GM12878 (cell line): ENCODE measurements around the gene PRKG1. TPM values are rescaled to one million over a fixed set of nuclear protein-coding genes. Genes with fewer than 3 reads are reported as not detected.

ENCODE experiments used
- CBFB ChIP-seq: IDR thresholded peaks from 2 replicates; pipeline ENCODE4 v1.6.1; 2016; ENCODE audit warnings: antibody characterized with exemption, low read depth
- KLF5 ChIP-seq: fragments of 450-650 bp; IDR thresholded peaks from 2 replicates; pipeline ENCODE4 v1.6.1; 2014; ENCODE audit warnings: mild to moderate bottlenecking; ENCODE audit not compliant: partially characterized antibody
- PAX8 ChIP-seq: fragments of 450-650 bp; IDR thresholded peaks from 2 replicates; pipeline ENCODE4 v1.6.1; 2017; ENCODE audit warnings: mild to moderate bottlenecking, moderate library complexity
- RB1 ChIP-seq: fragments of 450-650 bp; formaldehyde crosslinking; IDR thresholded peaks from 2 replicates; pipeline ENCODE4 v1.6.1; 2017; ENCODE audit warnings: mild to moderate bottlenecking, borderline replicate concordance
- TCF12 ChIP-seq: IDR thresholded peaks from 2 replicates; pipeline ENCODE4 v1.6.1; 2011; ENCODE audit warnings: low read depth, mild to moderate bottlenecking, low read length
- polyA plus RNA-seq, 11 experiments: library from polyadenylated mRNA; depleted of rRNA in 4 of 11; unstranded in 6 of 11; stranded (reverse) in 5 of 11; fragments of >200 nt; fragmentation: Nextera tagmentation in 4 of 11; fragmentation: Illumina TruSeq in 1 of 11; extraction: Ambion mirVana in 4 of 11; extraction: Trizol in 1 of 11; gene quantifications; 1 replicate in 1 of 11; 2 replicates in 10 of 11; pipeline versions ENCODE4 v1.2.1 to v1.2.3, GENCODE V29; 2011 to 2016; ENCODE audit warnings: inconsistent platforms in 2 of 11, missing spikeins in 2 of 11, low read depth in 1 of 11
- total RNA-seq, 4 experiments: library from RNA; depleted of rRNA in 3 of 4; stranded (reverse); fragments of >200 nt in 3 of 4; fragmentation: Illumina TruSeq in 1 of 4; extraction: Trizol in 1 of 4; gene quantifications; 2 replicates each; pipeline versions ENCODE4 v1.2.1 to v1.2.3, GENCODE V29; 2013 to 2021
- TF ChIP-seq, protein P1 (sequence below): fragments of 450-650 bp; formaldehyde crosslinking; IDR thresholded peaks from 2 replicates; pipeline ENCODE4 v1.4.0; 2022; ENCODE audit warnings: mild to moderate bottlenecking, moderate library complexity
- TF ChIP-seq, protein P2 (sequence below): fragments of 450-650 bp; formaldehyde crosslinking; IDR thresholded peaks from 2 replicates; pipeline ENCODE4 v1.5.0; 2022; ENCODE audit warnings: mild to moderate bottlenecking, missing genetic modification characterization
- TF ChIP-seq, protein P3 (sequence below): fragments of 450-650 bp; IDR thresholded peaks from 2 replicates; pipeline ENCODE4 v1.6.1; 2017; ENCODE audit warnings: mild to moderate bottlenecking, moderate library complexity

Gene PRKG1
- total and polyA plus RNA-seq, 10 of the 15 experiments (the other 5 are each of a cell fraction or from before 2014, with no cell fraction given) = 0.04 to 0.05 TPM; not detected in 8

DNA sequence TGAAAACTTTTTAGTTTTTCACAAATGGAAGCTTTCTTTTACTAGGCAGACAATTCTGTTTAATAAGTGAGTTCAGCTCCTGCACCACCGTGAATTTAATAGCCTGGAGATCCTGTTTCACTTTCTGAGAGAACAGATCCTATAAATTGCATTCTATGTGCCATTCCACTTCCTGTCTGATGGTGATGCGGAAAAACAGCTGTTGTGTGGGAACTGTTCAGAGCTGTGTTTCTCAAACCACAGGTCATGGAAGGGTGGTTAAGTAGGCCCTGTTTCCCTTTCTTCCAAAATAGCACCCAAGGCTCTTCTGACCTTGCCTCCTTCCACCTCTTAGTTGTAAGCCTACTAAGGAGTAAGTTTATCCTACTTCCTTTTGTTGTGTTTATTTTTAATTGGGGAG lies 1142.6 kb downstream of the PRKG1 start (continued):
- TF ChIP-seq, protein P1, sequence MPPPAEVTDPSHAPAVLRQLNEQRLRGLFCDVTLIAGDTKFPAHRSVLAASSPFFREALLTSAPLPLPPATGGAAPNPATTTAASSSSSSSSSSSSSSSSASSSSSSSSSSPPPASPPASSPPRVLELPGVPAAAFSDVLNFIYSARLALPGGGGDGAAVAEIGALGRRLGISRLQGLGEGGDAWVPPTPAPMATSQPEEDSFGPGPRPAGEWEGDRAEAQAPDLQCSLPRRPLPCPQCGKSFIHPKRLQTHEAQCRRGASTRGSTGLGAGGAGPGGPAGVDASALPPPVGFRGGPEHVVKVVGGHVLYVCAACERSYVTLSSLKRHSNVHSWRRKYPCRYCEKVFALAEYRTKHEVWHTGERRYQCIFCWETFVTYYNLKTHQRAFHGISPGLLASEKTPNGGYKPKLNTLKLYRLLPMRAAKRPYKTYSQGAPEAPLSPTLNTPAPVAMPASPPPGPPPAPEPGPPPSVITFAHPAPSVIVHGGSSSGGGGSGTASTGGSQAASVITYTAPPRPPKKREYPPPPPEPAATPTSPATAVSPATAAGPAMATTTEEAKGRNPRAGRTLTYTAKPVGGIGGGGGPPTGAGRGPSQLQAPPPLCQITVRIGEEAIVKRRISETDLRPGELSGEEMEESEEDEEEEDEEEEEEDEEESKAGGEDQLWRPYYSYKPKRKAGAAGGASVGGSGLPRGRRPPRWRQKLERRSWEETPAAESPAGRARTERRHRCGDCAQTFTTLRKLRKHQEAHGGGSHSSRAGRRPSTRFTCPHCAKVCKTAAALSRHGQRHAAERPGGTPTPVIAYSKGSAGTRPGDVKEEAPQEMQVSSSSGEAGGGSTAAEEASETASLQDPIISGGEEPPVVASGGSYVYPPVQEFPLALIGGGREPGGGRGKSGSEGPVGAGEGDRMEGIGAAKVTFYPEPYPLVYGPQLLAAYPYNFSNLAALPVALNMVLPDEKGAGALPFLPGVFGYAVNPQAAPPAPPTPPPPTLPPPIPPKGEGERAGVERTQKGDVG (CRISPR knock-in tag) = no peak
- TF ChIP-seq CBFB (no peak), KLF5 (no peak), TCF12 (peak; percentile 56; the same call in 1 of the 2 replicates), RB1 (no peak), PAX8 (no peak)
- TF ChIP-seq, protein P2, sequence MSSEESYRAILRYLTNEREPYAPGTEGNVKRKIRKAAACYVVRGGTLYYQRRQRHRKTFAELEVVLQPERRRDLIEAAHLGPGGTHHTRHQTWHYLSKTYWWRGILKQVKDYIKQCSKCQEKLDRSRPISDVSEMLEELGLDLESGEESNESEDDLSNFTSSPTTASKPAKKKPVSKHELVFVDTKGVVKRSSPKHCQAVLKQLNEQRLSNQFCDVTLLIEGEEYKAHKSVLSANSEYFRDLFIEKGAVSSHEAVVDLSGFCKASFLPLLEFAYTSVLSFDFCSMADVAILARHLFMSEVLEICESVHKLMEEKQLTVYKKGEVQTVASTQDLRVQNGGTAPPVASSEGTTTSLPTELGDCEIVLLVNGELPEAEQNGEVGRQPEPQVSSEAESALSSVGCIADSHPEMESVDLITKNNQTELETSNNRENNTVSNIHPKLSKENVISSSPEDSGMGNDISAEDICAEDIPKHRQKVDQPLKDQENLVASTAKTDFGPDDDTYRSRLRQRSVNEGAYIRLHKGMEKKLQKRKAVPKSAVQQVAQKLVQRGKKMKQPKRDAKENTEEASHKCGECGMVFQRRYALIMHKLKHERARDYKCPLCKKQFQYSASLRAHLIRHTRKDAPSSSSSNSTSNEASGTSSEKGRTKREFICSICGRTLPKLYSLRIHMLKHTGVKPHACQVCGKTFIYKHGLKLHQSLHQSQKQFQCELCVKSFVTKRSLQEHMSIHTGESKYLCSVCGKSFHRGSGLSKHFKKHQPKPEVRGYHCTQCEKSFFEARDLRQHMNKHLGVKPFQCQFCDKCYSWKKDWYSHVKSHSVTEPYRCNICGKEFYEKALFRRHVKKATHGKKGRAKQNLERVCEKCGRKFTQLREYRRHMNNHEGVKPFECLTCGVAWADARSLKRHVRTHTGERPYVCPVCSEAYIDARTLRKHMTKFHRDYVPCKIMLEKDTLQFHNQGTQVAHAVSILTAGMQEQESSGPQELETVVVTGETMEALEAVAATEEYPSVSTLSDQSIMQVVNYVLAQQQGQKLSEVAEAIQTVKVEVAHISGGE = no peak
- TF ChIP-seq, protein P3, sequence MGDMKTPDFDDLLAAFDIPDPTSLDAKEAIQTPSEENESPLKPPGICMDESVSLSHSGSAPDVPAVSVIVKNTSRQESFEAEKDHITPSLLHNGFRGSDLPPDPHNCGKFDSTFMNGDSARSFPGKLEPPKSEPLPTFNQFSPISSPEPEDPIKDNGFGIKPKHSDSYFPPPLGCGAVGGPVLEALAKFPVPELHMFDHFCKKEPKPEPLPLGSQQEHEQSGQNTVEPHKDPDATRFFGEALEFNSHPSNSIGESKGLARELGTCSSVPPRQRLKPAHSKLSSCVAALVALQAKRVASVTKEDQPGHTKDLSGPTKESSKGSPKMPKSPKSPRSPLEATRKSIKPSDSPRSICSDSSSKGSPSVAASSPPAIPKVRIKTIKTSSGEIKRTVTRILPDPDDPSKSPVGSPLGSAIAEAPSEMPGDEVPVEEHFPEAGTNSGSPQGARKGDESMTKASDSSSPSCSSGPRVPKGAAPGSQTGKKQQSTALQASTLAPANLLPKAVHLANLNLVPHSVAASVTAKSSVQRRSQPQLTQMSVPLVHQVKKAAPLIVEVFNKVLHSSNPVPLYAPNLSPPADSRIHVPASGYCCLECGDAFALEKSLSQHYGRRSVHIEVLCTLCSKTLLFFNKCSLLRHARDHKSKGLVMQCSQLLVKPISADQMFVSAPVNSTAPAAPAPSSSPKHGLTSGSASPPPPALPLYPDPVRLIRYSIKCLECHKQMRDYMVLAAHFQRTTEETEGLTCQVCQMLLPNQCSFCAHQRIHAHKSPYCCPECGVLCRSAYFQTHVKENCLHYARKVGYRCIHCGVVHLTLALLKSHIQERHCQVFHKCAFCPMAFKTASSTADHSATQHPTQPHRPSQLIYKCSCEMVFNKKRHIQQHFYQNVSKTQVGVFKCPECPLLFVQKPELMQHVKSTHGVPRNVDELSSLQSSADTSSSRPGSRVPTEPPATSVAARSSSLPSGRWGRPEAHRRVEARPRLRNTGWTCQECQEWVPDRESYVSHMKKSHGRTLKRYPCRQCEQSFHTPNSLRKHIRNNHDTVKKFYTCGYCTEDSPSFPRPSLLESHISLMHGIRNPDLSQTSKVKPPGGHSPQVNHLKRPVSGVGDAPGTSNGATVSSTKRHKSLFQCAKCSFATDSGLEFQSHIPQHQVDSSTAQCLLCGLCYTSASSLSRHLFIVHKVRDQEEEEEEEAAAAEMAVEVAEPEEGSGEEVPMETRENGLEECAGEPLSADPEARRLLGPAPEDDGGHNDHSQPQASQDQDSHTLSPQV = no peak
- TF ChIP-seq, all 136 proteins: peak for 13
